ENCODE results near the gene CRYL1. TPM values are rescaled to one million over a fixed set of nuclear protein-coding genes. Genes with fewer than 3 reads are reported as not detected.

The CRYL1 gene
- total and polyA plus RNA-seq, 2 of the 13 experiments (the other 11 are each of a cell fraction or from before 2014, with no cell fraction given), result 57.2 to 115 TPM

DNA sequence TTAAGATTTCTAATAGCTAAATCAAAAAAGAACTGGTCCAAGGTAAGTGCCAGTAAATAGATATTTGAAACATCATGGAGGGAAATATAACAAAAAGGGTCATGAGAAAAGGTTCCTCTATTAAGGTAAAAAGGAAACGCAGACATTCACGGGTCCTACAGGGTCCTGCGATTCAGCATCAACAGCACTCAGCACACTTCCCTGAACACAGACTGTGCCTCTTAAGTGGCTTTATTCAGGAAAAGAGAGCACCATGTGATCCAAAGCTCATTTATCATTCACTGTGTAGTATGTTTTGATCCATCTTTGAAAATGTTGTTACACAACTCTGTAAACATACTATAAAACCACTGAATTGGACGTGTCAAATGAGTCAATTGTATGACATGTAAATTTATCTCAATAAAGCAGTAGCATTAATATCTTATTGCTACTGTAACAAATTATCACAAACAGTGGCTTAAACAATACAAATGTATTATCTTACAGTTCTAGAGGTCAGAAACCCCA lies 33.7 kb downstream of the CRYL1 start (continued):
- no peak for TF ChIP-seq ZNF451 (CRISPR knock-in tag; IDR thresholded peaks at IDR 0.05)
- TF ChIP-seq ZMAT5 (CRISPR knock-in tag; IDR thresholded peaks at IDR 0.05; ENCODE audit: borderline replicate concordance, low read depth), result no peak
- no peak for TF ChIP-seq ZNF576 (CRISPR knock-in tag; IDR thresholded peaks at IDR 0.05)
- TF ChIP-seq, protein P1, sequence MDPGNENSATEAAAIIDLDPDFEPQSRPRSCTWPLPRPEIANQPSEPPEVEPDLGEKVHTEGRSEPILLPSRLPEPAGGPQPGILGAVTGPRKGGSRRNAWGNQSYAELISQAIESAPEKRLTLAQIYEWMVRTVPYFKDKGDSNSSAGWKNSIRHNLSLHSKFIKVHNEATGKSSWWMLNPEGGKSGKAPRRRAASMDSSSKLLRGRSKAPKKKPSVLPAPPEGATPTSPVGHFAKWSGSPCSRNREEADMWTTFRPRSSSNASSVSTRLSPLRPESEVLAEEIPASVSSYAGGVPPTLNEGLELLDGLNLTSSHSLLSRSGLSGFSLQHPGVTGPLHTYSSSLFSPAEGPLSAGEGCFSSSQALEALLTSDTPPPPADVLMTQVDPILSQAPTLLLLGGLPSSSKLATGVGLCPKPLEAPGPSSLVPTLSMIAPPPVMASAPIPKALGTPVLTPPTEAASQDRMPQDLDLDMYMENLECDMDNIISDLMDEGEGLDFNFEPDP (CRISPR knock-in tag; conservative IDR thresholded peaks at IDR 0.05), result no peak
- TF ChIP-seq ZNF230 (CRISPR knock-in tag; IDR thresholded peaks at IDR 0.05), result no peak
- TF ChIP-seq TEAD3 (CRISPR knock-in tag; optimal IDR thresholded peaks at IDR 0.05; ENCODE audit: borderline replicate concordance), result no peak
- no peak for TF ChIP-seq ZNF749 (CRISPR knock-in tag; IDR thresholded peaks at IDR 0.05; ENCODE audit: borderline replicate concordance)
- TF ChIP-seq ZFP1 (CRISPR knock-in tag; IDR thresholded peaks at IDR 0.05), result no peak
- TF ChIP-seq, protein P2, sequence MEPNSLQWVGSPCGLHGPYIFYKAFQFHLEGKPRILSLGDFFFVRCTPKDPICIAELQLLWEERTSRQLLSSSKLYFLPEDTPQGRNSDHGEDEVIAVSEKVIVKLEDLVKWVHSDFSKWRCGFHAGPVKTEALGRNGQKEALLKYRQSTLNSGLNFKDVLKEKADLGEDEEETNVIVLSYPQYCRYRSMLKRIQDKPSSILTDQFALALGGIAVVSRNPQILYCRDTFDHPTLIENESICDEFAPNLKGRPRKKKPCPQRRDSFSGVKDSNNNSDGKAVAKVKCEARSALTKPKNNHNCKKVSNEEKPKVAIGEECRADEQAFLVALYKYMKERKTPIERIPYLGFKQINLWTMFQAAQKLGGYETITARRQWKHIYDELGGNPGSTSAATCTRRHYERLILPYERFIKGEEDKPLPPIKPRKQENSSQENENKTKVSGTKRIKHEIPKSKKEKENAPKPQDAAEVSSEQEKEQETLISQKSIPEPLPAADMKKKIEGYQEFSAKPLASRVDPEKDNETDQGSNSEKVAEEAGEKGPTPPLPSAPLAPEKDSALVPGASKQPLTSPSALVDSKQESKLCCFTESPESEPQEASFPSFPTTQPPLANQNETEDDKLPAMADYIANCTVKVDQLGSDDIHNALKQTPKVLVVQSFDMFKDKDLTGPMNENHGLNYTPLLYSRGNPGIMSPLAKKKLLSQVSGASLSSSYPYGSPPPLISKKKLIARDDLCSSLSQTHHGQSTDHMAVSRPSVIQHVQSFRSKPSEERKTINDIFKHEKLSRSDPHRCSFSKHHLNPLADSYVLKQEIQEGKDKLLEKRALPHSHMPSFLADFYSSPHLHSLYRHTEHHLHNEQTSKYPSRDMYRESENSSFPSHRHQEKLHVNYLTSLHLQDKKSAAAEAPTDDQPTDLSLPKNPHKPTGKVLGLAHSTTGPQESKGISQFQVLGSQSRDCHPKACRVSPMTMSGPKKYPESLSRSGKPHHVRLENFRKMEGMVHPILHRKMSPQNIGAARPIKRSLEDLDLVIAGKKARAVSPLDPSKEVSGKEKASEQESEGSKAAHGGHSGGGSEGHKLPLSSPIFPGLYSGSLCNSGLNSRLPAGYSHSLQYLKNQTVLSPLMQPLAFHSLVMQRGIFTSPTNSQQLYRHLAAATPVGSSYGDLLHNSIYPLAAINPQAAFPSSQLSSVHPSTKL (CRISPR knock-in tag; IDR thresholded peaks at IDR 0.05), result no peak
- no peak for TF ChIP-seq CENPT (CRISPR knock-in tag; IDR thresholded peaks at IDR 0.05; ENCODE audit: low read depth)
- TF ChIP-seq ZNF337 (CRISPR knock-in tag; IDR thresholded peaks at IDR 0.05; ENCODE audit: borderline replicate concordance, low read depth), result no peak
- no peak for TF ChIP-seq ZFX (CRISPR knock-in tag; IDR thresholded peaks at IDR 0.05; ENCODE audit: low read depth)

All from HepG2 (cell line).